Brain microvascular endothelial cell (primary cell): ENCODE measurements around the gene MID1.

ENCODE experiments used
- DNase-seq: peaks from one replicate; pipeline ENCODE4 v3.0.0-alpha.2; 2020
- H3K27ac ChIP-seq: fragments of 250-450 bp; sonication (Bioruptor Pico); 2 replicates; pipeline ENCODE4 v1.5.1; 2020; ENCODE audit warnings: mild to moderate bottlenecking, moderate library complexity
- H3K27me3 ChIP-seq: fragments of 250-450 bp; sonication (Bioruptor Pico); replicated peaks from 2 replicates; pipeline ENCODE4 v1.5.1; 2020; ENCODE audit warnings: mild to moderate bottlenecking
- H3K36me3 ChIP-seq: fragments of 250-450 bp; sonication (Bioruptor Pico); replicated peaks from 2 replicates; pipeline ENCODE4 v1.5.1; 2020; ENCODE audit warnings: mild to moderate bottlenecking
- H3K4me3 ChIP-seq: 2 replicates; pipeline ENCODE4 v1.5.1; 2011; ENCODE audit warnings: low read depth, mild to moderate bottlenecking, control low read depth, low read length, moderate library complexity
- in situ Hi-C: cut with HindIII; loops from 2 replicates; pipeline ENCODE4 v1.10.0; 2017; ENCODE audit warnings: low sequenced_read_pairs, low pct_ligation_motif_present
- TF ChIP-seq, protein P1 (sequence below): IDR thresholded peaks from 2 replicates; pipeline ENCODE4 v1.5.1; 2011; ENCODE audit warnings: low read depth, mild to moderate bottlenecking, moderate library complexity, low read length, control low read depth, inconsistent platforms; ENCODE audit errors: missing control alignments

MID1 gene

DNA sequence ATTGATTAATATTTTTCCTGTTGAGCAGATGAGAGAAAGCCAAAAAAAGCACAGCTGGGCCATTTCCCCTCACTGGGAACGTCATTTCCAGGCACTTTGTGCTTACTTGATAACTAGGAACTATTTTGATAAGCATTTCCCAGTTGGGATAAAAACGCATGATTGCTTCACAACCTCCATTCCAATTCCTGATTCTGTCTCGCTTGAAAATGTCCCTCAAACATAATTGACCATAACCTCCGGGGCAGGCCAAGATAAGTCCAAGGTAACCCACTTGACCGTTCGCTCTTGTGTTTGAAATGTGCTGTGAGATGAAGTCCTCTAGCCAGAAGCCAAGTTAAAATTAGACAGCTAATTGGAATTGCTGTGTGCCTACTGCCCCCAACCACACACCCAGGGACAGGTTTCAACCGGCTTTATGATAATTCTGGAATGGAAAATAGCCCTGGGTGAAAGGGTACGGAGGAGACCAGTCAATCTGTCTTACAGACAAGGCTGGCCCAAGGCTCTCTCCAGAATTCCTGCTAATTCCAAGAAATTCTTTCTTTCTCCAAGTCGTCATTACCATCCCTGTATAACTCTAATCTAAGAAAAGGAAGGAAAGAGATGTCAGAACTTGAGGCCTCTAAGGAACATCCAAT, 137.1 kb downstream of the MID1 start:
- no peaks in the 10 kb centered on the region for H3K36me3 ChIP-seq
- no peak overlapping the region for H3K4me3 ChIP-seq
- in situ Hi-C loops = no loop called here
- H3K27ac ChIP-seq = peak overlapping the region; percentile 15
- TF ChIP-seq, protein P1, sequence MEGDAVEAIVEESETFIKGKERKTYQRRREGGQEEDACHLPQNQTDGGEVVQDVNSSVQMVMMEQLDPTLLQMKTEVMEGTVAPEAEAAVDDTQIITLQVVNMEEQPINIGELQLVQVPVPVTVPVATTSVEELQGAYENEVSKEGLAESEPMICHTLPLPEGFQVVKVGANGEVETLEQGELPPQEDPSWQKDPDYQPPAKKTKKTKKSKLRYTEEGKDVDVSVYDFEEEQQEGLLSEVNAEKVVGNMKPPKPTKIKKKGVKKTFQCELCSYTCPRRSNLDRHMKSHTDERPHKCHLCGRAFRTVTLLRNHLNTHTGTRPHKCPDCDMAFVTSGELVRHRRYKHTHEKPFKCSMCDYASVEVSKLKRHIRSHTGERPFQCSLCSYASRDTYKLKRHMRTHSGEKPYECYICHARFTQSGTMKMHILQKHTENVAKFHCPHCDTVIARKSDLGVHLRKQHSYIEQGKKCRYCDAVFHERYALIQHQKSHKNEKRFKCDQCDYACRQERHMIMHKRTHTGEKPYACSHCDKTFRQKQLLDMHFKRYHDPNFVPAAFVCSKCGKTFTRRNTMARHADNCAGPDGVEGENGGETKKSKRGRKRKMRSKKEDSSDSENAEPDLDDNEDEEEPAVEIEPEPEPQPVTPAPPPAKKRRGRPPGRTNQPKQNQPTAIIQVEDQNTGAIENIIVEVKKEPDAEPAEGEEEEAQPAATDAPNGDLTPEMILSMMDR = no peak
- H3K27me3 ChIP-seq = no peaks in the 10 kb centered on the region
- no peak for DNase-seq

DNA sequence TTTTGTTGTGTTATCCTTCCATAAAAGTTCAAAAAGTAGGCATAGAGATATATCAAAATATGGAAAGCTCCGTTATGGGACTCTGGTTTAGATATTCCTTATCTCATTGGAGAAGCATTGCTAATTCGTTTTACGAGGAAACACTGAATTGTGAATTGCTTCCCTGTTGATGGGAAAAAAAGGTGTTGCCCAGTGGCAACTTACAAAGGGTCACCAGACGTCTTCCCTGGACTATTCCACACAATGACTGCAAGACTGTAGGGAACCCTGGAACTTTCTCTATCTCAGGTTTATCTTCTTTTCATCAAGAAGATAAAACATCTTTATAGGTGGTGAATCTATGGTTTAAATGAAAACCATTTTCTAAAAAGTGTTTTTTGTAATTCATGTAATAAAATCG, 137.7 kb downstream of the MID1 start:
- in situ Hi-C loops = no loop called here
- H3K27ac ChIP-seq = no peak overlapping the region
- DNase-seq = no peak
- no peak overlapping the region for H3K4me3 ChIP-seq
- TF ChIP-seq, protein P1 = no peak
- H3K27me3 ChIP-seq = no peaks in the 10 kb centered on the region
- H3K36me3 ChIP-seq = no peaks in the 10 kb centered on the region

DNA sequence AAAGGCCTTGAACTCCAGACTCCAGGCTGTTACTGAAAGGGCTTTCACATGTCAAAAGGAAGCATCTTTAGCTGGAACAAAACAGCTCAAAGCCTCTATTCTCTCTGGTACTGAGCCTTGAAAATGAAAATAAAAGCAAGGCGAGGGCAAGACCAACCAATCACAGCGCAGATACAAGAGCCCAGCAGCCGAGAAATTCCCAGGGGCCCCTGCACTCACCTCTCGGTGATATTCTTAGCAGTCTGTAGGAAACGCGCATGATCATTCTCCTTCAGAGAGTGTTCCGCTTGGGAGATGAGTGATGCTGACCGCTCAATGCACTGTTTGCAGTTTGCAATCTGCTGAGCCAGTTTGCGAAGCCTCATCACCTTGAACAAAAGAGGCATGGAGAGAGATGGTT, 138.1 kb downstream of the MID1 start:
- H3K4me3 ChIP-seq = no peak overlapping the region
- in situ Hi-C loops = no loop called here
- no peaks in the 10 kb centered on the region for H3K36me3 ChIP-seq
- DNase-seq = no peak
- TF ChIP-seq, protein P1 = no peak
- no peak overlapping the region for H3K27ac ChIP-seq
- H3K27me3 ChIP-seq = no peaks in the 10 kb centered on the region

DNA sequence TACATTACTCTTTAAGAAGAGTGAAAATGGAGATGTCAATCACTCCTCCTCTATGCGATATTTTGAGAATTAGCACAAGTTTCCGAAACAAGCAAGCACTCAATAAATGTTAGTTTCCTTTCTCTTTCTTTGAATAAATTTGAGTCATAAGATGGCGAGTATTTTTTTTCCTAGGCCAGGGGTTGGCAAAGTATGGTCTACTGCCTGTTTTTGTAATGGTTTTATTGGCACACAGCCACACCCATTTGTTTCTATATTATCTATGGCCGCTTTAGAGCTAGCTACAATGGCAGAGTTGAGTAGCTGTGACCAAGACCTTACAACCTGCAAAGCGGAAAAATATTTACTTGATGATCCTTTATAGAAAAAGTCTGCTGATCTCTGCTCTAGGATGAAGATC, 139.5 kb downstream of the MID1 start:
- Histone ChIP-seq H3K36me3 (no peaks in the 10 kb centered on the region), H3K27me3 (no peaks in the 10 kb centered on the region), H3K4me3 (no peak overlapping the region), H3K27ac (no peak overlapping the region)
- no peak for DNase-seq
- in situ Hi-C loops = no loop called here
- TF ChIP-seq, protein P1 = no peak

DNA sequence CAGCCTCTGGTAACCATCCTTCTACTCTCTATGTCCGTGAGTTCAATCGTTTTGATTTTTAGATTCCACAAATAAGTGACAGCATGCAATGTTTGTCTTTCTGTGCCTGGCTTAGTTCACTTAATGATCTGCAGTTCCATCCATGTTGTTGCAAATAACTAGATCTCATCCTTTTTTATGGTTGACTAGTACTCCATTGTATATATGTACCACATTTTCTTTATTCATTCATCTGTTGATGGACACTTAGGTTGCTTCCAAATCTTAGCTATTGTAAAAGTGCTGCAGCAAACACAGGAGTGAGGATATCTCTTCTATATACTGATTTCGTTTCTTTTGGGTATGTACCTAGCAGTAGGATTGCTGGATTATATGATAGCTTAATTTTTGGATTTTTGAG, 140.9 kb downstream of the MID1 start:
- H3K36me3 ChIP-seq = no peaks in the 10 kb centered on the region
- in situ Hi-C loops = no loop called here
- no peak overlapping the region for H3K27ac ChIP-seq
- no peak overlapping the region for H3K4me3 ChIP-seq
- TF ChIP-seq, protein P1 = no peak
- H3K27me3 ChIP-seq = no peaks in the 10 kb centered on the region
- no peak for DNase-seq

DNA sequence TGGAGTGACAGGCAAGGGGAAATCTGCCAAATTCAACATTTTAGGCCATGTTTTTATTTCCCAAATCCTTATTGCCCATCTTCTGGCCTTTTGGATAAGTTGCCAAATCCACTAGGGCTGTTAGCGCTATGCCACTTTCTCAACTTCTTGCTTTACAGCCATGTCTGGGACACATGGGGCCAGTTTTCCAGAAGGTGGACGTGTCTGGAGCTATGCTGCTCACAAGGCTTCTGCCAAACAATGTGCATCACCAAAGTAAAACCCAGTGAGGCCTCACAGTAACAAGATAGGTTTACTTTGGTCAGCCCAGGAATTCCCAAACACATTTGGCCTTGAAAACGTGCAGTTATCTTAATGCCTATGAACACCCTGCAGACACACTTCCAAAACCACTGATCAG, 142.9 kb downstream of the MID1 start:
- DNase-seq = no peak
- TF ChIP-seq, protein P1 = no peak
- Histone ChIP-seq H3K36me3 (peaks cover 2% of the 10 kb centered on the region), H3K27me3 (no peaks in the 10 kb centered on the region), H3K27ac (no peak overlapping the region), H3K4me3 (no peak overlapping the region)
- in situ Hi-C loops = no loop called here
